ENCODE results near the gene MACROD2. TPM values are rescaled to one million over a fixed set of nuclear protein-coding genes. Genes with fewer than 3 reads are reported as not detected.

Gene MACROD2
- total RNA-seq, 4 donors from 2014 or later = 8.7 to 17.8 (median 10.8) TPM

GRCh38 chr20:16003310-16003709 lies 2008.0 kb downstream of the MACROD2 start:
- H3K9me3 ChIP-seq = no peaks in the 10 kb centered on the region
- TF ChIP-seq POLR2A (IDR thresholded peaks at IDR 0.05) (no peak), CTCF (IDR thresholded peaks at IDR 0.05) (no peak)

GRCh38 chr20:16004108-16004854 lies 2009.0 kb downstream of the MACROD2 start:
- no peak for TF ChIP-seq POLR2A (IDR thresholded peaks at IDR 0.05)
- TF ChIP-seq CTCF (IDR thresholded peaks at IDR 0.05) = no peak
- WGBS, 2 donors = 90 to 91% methylated on average over 18 of the region's 18 CpGs
- H3K9me3 ChIP-seq = no peaks in the 10 kb centered on the region
- H3K4me3 ChIP-seq (replicated peaks in 1 of 3) = no peak overlapping the region
- no peak overlapping the region for H3K27ac ChIP-seq
- intact Hi-C loops (cut with DNase I) = no loop called here
- no peaks in the 10 kb centered on the region for H3K4me1 ChIP-seq
- no peaks in the 10 kb centered on the region for H3K27me3 ChIP-seq
- no peaks in the 10 kb centered on the region for H3K36me3 ChIP-seq
- DNase-seq = no peak

More at GRCh38 chr20:16003310-16003709, 2008.0 kb downstream of the MACROD2 start:
- 94 to 96% methylated on average over 1 of the region's 1 CpG for WGBS, 2 donors
- H3K4me3 ChIP-seq (replicated peaks in 1 of 3) = no peak overlapping the region
- H3K4me1 ChIP-seq = no peaks in the 10 kb centered on the region
- H3K36me3 ChIP-seq = no peaks in the 10 kb centered on the region
- no peak for DNase-seq
- intact Hi-C loops (cut with DNase I) = no loop called here
- no peak overlapping the region for H3K27ac ChIP-seq
- no peaks in the 10 kb centered on the region for H3K27me3 ChIP-seq

GRCh38 chr20:16005021-16005914 lies 2010.0 kb downstream of the MACROD2 start:
- no peaks in the 10 kb centered on the region for H3K4me1 ChIP-seq
- TF ChIP-seq CTCF (IDR thresholded peaks at IDR 0.05) (no peak), POLR2A (IDR thresholded peaks at IDR 0.05) (no peak)
- no peak overlapping the region for H3K27ac ChIP-seq
- 78 to 80% methylated on average over 9 of the region's 9 CpGs for WGBS, 2 donors
- no peak overlapping the region for H3K4me3 ChIP-seq (replicated peaks in 1 of 3)
- no peak for DNase-seq
- H3K27me3 ChIP-seq = no peaks in the 10 kb centered on the region
- H3K9me3 ChIP-seq = no peaks in the 10 kb centered on the region
- H3K36me3 ChIP-seq = no peaks in the 10 kb centered on the region
- intact Hi-C loops (cut with DNase I) = no loop called here

- 86 to 88% methylated on average over 2 of the region's 2 CpGs for WGBS, 2 donors
- intact Hi-C loops (cut with DNase I) = no loop called here
- no peak for TF ChIP-seq CTCF (IDR thresholded peaks at IDR 0.05)
- no peak for TF ChIP-seq POLR2A (IDR thresholded peaks at IDR 0.05)
Observed at GRCh38 chr20:16005915-16006493, 2010.7 kb downstream of the MACROD2 start.

More at GRCh38 chr20:16005915-16006493, 2010.7 kb downstream of the MACROD2 start:
- no peak overlapping the region for H3K27ac ChIP-seq
- no peak for DNase-seq
- H3K36me3 ChIP-seq = no peaks in the 10 kb centered on the region
- no peak overlapping the region for H3K4me3 ChIP-seq (replicated peaks in 1 of 3)
- no peaks in the 10 kb centered on the region for H3K9me3 ChIP-seq
- no peaks in the 10 kb centered on the region for H3K27me3 ChIP-seq
- no peaks in the 10 kb centered on the region for H3K4me1 ChIP-seq
